Stimulated activated CD4-positive, alpha-beta T cell treated with anti-CD3 and anti-CD28 coated beads, Interleukin-4, amount 100 ng/mL, for 4 hours (primary cell): Measurements from ENCODE around the gene KBTBD4.

ENCODE experiments used
- DNase-seq, 2 experiments: peaks; one replicate each; pipeline ENCODE4 v3.0.0-alpha.2; 2020

The KBTBD4 gene

DNA sequence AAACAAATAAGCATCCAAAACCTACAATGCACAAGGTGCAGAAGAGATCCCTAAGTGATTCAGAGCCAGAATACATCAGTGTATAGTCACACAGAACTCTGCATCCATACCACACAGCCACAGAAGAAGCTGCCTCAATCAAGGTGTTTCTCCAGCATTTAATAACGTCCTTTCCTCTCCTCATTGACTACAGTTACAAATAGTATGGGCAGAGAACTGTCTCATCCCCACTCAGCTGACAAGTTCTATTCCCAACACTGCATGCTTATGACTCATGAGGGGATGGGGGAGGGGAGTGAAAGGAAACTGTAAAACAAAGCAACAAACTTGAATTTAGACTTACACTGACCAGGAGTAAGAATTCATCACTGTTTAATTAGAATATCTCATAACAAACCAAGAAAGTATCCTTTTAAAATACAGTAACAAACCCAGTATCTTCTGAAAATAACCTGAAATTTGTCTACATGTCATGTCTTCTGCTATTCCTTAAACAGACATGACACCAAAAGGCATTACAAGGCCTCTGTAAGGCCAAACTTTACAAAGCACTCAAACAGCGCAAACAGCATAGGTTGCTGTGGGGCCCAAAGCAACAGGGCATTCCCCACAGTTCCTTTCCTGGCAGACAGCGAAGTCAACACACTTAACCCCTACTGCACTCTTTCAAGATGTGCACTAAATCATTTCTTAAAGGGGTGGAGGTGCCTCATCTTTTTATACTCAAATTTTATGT, 55.1 kb downstream of the KBTBD4 start:
- DNase-seq = peak in 1 of 2 experiments; percentile 37
